GM18861 (cell line): ENCODE results near the gene GSAP.
"Not testable (repeated sequence)": the region's sequence is repeated elsewhere in the genome, so short reads cannot be mapped to it uniquely, and the experiment has no call there.

Experiments used
- ATAC-seq: cut with Tn5 transposase; IDR thresholded peaks from one replicate; pipeline ENCODE4 v1.9.1; 2021; ENCODE audit not compliant: unreplicated experiment

Gene GSAP, protein sequence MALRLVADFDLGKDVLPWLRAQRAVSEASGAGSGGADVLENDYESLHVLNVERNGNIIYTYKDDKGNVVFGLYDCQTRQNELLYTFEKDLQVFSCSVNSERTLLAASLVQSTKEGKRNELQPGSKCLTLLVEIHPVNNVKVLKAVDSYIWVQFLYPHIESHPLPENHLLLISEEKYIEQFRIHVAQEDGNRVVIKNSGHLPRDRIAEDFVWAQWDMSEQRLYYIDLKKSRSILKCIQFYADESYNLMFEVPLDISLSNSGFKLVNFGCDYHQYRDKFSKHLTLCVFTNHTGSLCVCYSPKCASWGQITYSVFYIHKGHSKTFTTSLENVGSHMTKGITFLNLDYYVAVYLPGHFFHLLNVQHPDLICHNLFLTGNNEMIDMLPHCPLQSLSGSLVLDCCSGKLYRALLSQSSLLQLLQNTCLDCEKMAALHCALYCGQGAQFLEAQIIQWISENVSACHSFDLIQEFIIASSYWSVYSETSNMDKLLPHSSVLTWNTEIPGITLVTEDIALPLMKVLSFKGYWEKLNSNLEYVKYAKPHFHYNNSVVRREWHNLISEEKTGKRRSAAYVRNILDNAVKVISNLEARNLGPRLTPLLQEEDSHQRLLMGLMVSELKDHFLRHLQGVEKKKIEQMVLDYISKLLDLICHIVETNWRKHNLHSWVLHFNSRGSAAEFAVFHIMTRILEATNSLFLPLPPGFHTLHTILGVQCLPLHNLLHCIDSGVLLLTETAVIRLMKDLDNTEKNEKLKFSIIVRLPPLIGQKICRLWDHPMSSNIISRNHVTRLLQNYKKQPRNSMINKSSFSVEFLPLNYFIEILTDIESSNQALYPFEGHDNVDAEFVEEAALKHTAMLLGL

DNA sequence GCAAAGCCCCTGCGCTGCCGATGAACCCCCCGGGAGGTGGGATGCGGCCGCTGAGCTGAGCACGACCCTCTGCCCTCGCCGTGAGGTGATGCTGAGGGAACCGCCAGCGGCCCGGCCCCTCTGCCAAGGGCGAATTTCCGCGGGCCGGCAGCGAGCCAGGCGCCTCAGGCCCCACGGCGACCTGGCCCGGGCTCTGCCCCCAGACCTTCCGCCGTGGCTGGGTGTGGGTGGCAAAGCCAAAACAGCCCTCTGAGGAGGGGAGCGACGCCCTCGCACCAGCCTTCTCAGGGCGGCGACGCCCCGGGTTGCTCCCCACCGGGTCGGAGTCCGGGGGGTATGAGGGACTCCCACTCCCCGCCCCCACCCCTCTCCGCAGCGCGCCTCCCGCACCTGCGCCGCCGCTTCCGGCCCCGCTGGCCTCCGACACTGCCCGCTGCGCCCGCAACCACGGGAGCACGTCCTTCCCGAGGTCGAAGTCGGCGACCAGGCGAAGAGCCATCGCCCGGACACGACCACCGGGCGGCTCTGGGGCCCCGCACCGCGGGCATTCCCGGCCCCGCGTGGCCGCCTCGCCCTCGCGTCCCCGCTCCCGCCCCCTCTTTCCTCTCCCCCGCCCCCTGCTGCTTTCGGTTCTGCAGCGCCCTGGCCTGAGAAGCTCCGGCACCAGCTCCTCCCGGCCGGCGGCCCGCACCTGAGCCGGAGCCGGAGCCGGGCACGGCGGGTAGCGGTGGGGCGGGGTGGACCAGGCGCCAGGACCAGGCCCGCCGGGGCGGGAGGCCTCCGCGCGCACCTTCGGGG is at the start of gene GSAP:
GSAP (minus strand) TSS at position 527 of the 798 bp plus-strand sequence; CDS start at position 499, 28 bp downstream.
- no peak for ATAC-seq

DNA sequence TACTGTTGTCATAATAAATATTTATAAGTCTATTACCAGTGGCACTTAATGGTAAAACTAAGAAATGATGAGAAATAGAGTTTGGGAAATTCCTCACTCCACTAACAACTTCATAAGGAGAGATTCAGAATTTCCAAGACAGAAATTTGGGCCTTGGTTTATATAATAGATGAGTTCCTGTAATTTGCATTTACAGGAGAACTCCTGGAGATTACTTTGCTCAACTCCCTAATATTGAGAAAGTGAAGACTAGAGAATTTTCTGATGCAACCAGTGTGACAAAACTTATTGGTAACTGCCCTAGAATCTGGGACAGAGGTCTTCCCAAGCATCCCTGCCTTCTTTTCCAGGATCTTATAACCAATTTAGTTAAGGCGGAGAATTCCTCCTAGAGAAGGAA is 49.1 kb upstream of the GSAP start:
- ATAC-seq: no peak

DNA sequence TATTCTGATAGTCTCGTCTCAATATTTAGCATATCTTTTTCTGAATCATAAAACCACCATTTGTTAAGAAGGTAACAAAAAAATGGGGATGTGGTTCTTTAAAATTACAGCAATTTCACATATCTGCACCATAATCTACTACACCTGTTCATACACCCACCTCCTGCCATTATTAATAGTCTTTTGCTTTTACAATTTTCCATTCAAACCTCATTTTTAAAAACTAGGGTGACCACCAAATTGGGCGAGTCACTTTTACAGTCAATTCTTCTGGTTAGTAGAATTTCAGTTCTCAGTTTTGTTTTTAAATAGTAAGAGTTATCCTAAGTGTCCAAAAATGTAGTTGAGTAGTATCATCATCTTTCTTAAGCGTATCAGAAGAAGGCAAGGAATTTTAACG is 48.4 kb upstream of the GSAP start:
- ATAC-seq: peak; percentile 53

DNA sequence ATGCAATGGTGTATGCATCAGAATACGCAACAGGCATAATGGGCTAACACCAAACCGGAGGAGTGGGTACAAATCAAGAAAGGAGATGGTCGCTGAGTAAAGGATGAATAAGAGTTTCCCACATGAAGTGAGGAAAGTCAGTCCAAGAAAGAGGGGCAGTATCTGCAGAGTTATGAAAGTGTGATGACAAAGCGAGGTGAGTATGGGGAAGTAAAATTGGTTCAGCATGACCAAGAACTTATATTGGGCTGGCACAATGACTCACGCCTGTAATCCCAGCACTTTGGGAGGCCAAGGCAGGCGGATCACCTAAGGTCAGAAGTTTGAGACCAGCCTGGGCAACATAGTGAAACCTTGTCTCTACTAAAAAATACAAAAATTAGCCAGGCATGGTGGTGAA is 47.5 kb upstream of the GSAP start:
- ATAC-seq: peak; percentile 49

DNA sequence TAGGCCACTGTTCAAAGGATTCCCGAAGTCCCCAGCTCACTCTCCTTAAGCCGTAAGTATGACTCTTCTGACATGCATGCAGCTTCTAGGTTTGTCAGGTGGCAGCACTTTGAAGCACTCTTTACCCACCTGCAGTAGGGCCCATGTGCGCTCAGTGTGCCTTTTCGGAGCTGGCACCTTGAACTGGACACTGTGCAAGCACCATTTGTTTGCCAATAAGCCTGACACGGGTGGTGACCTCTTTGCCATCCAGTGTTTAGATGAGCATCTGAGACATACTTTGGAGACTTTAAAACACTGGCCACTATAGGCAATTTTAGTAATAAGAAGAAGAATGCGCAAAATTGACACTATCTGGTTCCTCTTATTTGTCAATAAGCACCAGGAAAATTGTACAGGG is 45.7 kb upstream of the GSAP start:
- no peak for ATAC-seq

DNA sequence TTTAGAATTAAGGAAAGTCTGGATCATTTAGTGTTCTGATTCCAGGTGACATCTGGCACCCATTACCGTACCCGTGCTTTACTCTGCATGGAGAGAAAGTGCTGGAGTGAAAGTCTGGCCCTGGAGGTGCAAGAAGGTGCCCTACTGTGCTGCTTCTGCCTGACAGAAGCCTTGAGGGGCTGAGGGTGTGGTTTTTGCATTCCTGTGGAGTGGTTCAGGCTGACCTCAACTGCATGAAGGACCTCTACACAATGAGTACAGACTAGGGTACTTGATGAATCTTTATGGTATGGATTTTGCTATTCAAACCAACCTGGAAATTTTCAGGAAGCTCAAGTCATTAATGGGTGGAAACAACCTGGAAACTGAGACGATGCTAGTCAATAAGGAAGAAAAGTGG is 45.1 kb upstream of the GSAP start:
- ATAC-seq: no peak

DNA sequence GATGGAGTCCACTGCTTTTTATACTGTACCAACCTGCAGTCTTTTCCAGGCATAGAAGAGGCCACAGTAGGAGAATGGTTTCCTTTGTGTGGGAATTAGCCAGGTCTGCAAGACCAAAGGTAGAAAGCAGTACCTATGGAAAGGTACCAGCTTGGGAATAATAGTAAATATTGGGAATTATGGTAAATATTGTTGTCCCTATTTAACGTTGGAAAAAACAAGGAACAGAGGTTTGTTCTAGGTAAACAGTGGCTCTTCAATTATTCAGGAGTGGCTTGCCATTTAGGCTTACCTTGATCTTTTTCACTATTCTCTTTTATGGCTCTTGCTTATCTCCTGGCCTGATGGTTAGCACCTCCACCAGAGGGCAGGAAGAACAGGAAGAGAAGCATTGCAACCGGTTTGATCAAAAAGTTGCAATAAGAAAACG is 43.9 kb upstream of the GSAP start:
- ATAC-seq: no peak

DNA sequence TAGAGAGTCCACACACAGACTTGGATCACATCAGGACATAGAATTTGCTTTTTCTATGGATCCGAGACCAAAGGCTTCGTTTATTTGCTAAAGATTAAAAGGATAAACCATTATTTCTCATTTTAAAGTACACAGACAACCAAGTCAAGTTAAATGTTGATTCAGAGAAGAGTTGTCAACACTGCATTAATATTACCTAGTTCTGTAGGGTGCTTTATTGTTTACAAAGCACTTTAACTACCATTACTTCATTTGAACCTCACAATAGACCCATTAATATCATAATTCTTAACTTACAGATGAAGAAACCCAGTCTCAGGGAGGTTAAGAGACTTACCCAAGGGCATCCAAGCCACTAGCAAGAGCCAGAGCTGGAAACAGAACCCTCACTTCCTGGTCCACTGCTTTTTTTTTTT is 43.2 kb upstream of the GSAP start:
- no peak for ATAC-seq

DNA sequence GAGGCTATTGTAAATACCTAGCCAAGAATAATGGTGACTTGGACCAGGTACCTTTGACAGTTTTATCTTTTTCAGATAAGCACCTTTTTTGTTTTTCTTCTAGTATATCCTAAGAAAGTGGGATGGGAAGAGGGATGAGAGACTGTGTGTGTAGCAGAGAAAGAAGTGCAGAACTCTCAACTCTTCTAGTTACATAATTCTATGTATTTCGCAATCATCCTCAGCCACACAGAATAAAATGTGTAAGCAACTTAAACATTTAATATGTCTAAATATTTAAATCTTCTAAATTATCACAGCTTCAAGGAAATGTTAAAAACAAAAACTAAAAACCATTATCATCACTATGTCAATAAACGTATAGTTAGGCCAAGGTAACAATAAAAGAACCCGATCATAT is 42.6 kb upstream of the GSAP start:
- no peak for ATAC-seq

DNA sequence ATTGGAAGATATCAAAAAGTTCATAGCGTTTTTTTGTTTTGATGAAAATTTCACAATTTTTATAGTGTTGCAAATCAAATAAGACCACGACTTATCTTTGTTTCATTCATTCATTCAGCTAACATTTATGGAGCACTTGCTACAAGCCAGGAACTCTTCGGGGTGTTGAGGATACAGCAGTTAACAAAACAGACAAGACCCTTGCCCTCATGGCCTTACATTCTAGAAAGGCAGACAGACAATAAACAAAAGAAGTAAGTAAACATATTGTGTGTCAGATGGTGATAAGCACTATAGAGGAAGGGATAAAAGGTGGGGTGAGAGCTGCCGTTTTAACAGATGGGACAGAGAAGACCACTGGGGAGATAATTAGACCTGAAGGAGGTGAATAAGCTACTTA is 41.6 kb upstream of the GSAP start:
- no peak for ATAC-seq

DNA sequence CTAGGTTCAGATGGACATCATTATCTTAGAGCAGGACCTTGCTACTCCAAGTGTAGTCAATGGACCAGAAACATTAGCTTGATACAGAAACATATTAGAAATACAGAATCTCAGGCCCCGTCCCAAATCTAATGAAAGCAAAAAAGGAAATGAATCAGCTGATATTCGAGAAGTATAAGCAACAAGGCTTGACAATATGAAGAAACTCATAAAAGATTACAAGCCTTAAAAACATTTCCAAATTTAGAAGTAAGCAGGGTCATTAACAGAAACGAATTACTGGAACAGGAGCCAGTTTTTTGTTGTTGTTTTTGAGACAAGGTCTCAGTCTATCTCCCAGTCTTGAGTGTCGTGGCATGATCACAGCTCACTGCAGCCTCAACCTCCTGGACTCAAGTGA is 40.5 kb upstream of the GSAP start:
- no peak for ATAC-seq

DNA sequence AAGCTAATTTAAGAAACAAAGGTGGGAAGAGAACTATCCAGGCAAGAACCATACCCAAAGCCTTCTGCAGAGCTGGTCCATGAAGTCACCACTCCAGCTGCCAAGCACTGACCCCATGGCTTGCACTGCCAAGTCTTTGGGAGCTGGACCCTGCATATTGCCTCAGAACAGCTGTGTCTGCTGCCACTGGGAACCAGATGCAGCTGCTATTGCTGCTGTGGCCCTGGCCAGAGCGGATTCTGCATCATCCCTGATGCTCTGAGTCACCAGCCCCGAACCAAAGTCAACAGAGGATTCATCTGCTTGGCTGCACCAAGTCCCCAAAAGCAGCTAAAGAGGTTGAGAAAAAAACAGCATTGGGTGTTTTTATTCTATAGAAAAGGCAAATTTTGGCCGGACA is 39.2 kb upstream of the GSAP start:
- no peak for ATAC-seq

DNA sequence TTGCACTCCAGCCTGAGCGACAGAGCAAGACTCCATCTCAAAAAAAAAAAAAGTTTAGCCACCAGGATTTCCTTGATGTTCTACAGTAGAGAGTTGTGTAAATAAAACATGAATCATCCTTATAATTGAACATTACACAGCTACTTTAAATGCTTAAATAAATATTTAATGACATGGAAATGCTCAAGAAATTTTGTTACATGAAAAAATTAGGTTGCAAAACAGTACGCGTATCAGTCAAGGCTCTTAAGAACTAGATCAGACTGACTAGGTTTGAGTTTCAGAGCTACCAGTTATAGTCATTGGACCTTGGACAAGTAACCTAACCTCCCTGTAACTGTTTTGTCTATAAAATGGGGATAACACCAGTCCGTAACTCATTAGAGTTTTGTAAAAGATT is 38.7 kb upstream of the GSAP start:
- ATAC-seq: no peak

DNA sequence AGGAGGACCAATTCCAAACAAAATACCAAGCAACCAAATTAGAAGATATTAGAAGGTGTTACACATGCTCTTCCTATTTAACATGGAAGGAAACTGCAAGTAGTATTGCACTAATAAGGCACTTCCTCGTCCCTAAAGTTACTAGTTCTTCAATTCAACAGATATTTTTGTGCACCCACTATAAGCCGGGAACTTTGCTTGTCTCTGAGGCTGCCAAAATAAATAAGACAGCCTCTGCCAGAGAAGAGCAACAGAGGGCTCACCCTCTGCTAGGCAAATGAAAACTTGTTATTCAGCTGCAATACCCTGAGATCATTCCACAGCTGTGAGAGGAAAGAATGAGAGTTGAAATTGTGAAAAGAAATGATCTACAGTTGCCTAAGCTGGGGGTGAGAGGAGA is 37.4 kb upstream of the GSAP start:
- ATAC-seq: no peak

DNA sequence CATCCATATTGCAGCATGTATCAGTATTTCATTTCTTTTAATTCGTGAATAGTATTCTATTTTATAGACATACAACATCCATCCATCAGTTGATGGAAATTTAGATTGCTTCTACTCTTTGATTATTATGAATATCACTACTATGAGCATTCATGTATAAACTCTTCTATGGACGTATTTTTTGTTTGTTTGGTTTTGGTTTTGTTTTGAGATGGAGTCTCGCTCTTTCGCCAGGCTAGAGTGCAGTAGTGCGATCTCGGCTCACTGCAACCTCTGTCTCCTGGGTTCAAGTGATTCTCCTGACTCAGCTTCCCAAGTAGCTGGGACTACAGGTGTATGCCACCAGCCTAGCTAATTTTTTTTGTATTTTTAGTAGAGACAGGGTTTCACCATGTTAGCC is 35.8 kb upstream of the GSAP start:
- ATAC-seq: not testable (repeated sequence)

DNA sequence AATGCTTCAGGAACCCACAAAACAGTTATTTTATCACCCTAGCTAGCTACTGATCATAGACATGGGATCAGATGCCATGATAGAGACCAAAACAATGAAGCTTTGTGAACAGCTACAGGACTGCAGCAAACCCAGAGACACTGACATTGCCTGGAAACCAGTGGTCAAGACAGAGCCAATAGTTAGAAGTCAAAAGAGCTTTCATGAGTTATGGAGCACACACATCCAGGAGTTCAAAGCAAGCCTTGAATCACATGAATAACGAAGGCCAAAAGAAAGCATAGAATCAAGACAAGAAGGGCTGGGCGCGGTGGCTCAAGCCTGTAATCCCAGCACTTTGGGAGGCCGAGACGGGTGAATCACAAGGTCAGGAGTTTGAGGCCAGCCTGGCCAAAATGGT is 34.5 kb upstream of the GSAP start:
- no peak for ATAC-seq

DNA sequence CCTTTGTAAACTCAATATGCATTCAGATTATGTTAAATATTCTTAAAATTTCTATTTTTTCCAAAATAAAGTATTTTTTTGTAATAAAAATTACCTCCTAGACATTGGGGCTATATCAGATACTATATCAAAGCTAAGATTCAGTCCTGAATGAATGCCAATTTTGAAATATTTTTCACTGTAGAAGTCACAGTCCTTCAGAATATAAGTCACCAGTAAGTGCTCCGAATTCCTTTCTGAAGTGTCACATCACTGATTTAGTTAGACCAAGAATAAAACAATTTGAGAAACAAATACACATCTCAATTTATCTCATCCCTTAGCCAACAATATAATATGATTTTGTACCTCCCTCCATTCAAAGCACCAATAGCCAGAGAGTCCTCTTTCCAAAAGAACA is 33.9 kb upstream of the GSAP start:
- no peak for ATAC-seq

DNA sequence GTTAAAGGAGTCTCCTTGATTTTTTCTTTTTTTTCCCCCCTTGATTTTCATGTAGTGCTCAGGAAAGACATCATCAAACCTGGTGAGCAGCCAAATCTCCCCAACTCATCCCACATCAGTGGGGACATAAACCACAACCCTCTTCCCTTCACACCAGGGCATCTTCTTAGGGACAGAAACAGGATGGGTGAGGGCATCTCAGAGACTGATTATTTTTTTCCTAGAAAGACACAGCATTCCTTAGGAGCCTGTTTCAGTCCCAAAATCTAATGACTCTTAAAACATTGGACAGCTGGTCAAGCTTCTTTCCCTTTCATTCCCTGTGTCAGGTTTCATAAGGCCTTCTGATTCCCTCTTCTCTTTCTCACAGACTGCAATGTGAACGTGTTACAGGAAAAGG is 31.5 kb upstream of the GSAP start:
- ATAC-seq: no peak

DNA sequence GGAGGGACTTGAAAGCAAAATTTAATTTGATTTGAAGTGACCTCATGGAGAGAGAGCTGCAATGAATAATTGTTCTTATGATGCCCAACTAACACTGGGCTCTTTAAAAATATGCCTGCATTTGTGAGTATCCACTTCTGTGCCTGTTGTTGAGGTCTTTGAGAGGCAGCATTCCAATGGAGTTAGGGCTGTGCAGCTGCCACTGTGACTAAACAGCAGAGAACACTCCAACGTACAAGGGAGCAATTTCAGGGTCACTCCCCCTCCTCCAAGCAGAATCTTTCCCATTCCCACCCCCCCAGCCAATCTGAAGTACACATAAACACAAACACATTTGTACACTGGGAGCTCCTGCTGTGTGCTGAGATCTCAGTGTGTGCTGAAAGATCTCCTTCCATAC is 28.0 kb upstream of the GSAP start:
- no peak for ATAC-seq

DNA sequence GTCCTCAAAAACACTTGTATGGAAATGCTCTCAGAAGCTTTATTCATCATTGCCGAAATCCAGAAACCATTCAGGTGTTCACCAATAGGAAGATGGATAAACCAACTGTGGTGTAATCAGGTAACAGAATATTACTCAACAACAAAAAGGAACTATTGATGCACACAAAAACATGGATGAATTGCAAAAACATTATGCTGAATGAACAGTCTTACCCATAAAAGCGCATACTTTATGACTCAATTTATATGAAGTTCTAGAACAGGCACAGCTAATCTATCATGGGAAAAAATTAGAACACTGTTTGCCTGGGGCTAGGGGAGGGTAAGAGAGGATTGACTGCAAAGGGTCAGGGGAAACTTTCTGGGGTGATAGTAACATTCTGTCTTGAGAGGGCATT is 26.9 kb upstream of the GSAP start:
- ATAC-seq: no peak

DNA sequence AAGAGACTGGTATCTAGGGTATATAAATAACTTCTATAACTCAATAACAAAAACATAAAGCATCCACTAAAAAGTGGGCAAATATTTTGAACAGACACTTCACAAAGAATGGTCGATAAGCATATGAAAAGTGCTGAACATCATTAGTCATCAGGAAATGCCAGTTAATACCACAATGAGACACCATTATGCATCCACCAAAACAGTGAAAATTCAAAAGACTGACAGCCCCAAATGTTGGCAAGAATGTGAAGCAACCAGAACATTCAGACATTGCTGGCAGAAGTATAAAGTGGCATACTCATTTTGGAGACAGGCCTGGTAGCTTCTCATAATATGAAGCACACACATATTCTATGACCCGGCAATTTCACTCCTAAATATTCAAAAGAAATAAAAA is 26.5 kb upstream of the GSAP start:
- no peak for ATAC-seq
